ENCODE measurements around the gene SLC22A5. TPM values are rescaled to one million over a fixed set of nuclear protein-coding genes. Genes with fewer than 3 reads are reported as not detected.

Gene SLC22A5
- total and polyA plus RNA-seq, 9 of the 15 experiments (the other 6 are each of a cell fraction or from before 2014, with no cell fraction given): 3.0 to 16.6 (median 8.3) TPM

DNA sequence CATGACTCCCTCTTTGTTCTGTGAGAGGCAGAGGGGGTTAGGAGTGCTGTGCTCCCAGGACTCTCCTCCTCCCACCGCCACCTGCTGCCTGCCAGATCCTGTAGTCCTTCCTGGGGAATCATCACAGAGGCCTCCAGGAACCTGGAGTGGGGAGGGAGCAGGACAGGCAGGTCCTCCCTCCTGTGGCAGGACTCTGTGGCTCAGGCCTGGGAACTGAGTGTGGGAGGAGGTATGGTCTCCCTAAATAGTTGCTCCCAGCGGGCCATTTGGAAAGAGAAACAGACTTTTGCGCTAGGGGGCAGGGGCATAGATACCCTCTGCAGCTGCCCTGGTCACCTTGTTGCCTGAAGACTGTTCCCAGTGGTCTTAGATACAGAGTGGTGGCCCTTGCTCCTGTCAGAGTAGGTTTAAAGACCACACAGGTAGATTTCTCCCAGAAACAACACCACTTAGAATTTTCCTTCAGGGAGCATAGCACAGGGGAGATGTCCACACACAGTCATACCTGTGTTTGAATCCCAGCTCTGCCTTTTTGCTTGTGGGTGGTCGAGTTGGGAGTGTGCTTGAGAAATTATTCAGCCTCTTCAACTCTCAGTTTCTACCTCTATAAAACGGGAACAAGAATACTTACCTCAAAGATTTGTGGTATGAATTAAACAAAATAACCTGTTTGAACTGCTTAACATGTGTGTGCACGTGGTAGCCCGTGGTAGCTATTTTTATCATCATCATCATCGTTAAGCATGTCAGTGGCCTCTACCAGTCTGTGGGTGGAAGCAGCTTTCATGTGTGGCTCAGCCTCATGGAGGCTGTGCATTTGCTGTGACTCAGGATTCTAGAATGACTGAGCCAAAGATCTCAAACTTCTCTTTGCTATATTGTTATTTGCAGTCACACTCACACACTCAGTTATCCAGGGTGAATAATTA, 55.8 kb downstream of the SLC22A5 start (continued):
- TF ChIP-seq CREB1 (IDR thresholded peaks at IDR 0.05) (no peak), CREB1 (CRISPR knock-in tag; IDR thresholded peaks at IDR 0.05) (no peak), POU5F1 (IDR thresholded peaks at IDR 0.05; ENCODE audit: borderline replicate concordance, low read depth, low read length, partially characterized antibody) (no peak), RFX1 (IDR thresholded peaks at IDR 0.05) (no peak), MEIS2 (IDR thresholded peaks at IDR 0.05; ENCODE audit: partially characterized antibody) (no peak), ZBED1 (IDR thresholded peaks at IDR 0.05) (no peak), MEF2A (IDR thresholded peaks at IDR 0.05; ENCODE audit: control insufficient read depth, low read depth, low read length) (peak; percentile 67; the same call in 1 of the 2 replicates), FUS (optimal IDR thresholded peaks at IDR 0.05; ENCODE audit: low read depth, low read length) (no peak), SMAD4 (CRISPR knock-in tag; conservative IDR thresholded peaks at IDR 0.05) (peak; percentile 39), DMBX1 (CRISPR knock-in tag; IDR thresholded peaks at IDR 0.05; ENCODE audit: borderline replicate concordance) (peak; percentile 82), ZNF436 (CRISPR knock-in tag; IDR thresholded peaks at IDR 0.05) (no peak), NFRKB (IDR thresholded peaks at IDR 0.05; ENCODE audit: low read depth) (no peak), CBFA2T3 (IDR thresholded peaks at IDR 0.05) (peak; percentile 16; the same call in 1 of the 2 replicates), KLF10 (CRISPR knock-in tag; IDR thresholded peaks at IDR 0.05) (no peak), MYNN (IDR thresholded peaks at IDR 0.05) (no peak), MYNN (CRISPR knock-in tag; IDR thresholded peaks at IDR 0.05) (no peak), NFE2L1 (tag; IDR thresholded peaks at IDR 0.05; ENCODE audit: borderline replicate concordance, low read depth) (no peak), ESRRB (CRISPR knock-in tag; IDR thresholded peaks at IDR 0.05; ENCODE audit: borderline replicate concordance) (no peak)
- TF ChIP-seq, protein P1, sequence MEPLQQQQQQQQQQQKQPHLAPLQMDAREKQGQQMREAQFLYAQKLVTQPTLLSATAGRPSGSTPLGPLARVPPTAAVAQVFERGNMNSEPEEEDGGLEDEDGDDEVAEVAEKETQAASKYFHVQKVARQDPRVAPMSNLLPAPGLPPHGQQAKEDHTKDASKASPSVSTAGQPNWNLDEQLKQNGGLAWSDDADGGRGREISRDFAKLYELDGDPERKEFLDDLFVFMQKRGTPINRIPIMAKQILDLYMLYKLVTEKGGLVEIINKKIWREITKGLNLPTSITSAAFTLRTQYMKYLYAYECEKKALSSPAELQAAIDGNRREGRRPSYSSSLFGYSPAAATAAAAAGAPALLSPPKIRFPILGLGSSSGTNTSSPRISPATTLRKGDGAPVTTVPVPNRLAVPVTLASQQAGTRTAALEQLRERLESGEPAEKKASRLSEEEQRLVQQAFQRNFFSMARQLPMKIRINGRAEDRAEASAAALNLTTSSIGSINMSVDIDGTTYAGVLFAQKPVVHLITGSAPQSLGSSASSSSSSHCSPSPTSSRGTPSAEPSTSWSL (CRISPR knock-in tag; IDR thresholded peaks at IDR 0.05; ENCODE audit: borderline replicate concordance): no peak
- TF ChIP-seq, protein P2, sequence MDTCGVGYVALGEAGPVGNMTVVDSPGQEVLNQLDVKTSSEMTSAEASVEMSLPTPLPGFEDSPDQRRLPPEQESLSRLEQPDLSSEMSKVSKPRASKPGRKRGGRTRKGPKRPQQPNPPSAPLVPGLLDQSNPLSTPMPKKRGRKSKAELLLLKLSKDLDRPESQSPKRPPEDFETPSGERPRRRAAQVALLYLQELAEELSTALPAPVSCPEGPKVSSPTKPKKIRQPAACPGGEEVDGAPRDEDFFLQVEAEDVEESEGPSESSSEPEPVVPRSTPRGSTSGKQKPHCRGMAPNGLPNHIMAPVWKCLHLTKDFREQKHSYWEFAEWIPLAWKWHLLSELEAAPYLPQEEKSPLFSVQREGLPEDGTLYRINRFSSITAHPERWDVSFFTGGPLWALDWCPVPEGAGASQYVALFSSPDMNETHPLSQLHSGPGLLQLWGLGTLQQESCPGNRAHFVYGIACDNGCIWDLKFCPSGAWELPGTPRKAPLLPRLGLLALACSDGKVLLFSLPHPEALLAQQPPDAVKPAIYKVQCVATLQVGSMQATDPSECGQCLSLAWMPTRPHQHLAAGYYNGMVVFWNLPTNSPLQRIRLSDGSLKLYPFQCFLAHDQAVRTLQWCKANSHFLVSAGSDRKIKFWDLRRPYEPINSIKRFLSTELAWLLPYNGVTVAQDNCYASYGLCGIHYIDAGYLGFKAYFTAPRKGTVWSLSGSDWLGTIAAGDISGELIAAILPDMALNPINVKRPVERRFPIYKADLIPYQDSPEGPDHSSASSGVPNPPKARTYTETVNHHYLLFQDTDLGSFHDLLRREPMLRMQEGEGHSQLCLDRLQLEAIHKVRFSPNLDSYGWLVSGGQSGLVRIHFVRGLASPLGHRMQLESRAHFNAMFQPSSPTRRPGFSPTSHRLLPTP (IDR thresholded peaks at IDR 0.05; ENCODE audit: borderline replicate concordance, extremely low read depth, insufficient read length): no peak
- TF ChIP-seq, protein P3, sequence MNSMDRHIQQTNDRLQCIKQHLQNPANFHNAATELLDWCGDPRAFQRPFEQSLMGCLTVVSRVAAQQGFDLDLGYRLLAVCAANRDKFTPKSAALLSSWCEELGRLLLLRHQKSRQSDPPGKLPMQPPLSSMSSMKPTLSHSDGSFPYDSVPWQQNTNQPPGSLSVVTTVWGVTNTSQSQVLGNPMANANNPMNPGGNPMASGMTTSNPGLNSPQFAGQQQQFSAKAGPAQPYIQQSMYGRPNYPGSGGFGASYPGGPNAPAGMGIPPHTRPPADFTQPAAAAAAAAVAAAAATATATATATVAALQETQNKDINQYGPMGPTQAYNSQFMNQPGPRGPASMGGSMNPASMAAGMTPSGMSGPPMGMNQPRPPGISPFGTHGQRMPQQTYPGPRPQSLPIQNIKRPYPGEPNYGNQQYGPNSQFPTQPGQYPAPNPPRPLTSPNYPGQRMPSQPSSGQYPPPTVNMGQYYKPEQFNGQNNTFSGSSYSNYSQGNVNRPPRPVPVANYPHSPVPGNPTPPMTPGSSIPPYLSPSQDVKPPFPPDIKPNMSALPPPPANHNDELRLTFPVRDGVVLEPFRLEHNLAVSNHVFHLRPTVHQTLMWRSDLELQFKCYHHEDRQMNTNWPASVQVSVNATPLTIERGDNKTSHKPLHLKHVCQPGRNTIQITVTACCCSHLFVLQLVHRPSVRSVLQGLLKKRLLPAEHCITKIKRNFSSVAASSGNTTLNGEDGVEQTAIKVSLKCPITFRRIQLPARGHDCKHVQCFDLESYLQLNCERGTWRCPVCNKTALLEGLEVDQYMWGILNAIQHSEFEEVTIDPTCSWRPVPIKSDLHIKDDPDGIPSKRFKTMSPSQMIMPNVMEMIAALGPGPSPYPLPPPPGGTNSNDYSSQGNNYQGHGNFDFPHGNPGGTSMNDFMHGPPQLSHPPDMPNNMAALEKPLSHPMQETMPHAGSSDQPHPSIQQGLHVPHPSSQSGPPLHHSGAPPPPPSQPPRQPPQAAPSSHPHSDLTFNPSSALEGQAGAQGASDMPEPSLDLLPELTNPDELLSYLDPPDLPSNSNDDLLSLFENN (IDR thresholded peaks at IDR 0.05; ENCODE audit: low read depth in 2 of 2, low read length in 2 of 2): no peak
